CD14-positive monocyte (primary cell): ENCODE data around the gene CRIP2. TPM values are rescaled to one million over a fixed set of nuclear protein-coding genes. Genes with fewer than 3 reads are reported as not detected.
A peak's percentile ranks its signal among the peaks of the same experiment; 100 is the strongest.

Experiments used
- DNase-seq, 3 donors: peaks; one replicate each; pipeline ENCODE4 v3.0.0-alpha.2; 2011 to 2022
- H2AFZ ChIP-seq: 2 replicates; pipeline ENCODE4 v1.6.0; 2012; ENCODE audit warnings: mild to moderate bottlenecking, low read depth, low read length, inconsistent platforms; ENCODE audit not compliant: insufficient read depth, poor library complexity, severe bottlenecking
- H3K27ac ChIP-seq, 2 donors: 1 replicate in 1 of 2; 2 replicates in 1 of 2; pipeline ENCODE4 v1.5.1; 2012 to 2013; ENCODE audit warnings: low read length in 2 of 2, control low read depth in 1 of 2, inconsistent platforms in 1 of 2, low read depth in 1 of 2, mild to moderate bottlenecking in 1 of 2
- H3K27me3 ChIP-seq, 2 donors: one replicate each; pipeline versions ENCODE4 v1.6.0 to v1.6.1; 2011 to 2013; ENCODE audit warnings: low read length in 2 of 2; ENCODE audit not compliant: control insufficient read depth in 2 of 2, insufficient read depth in 2 of 2
- H3K36me3 ChIP-seq, 2 donors: replicated peaks in 1 of 2; 1 replicate in 1 of 2; 2 replicates in 1 of 2; pipeline versions ENCODE4 v1.5.1 to v1.6.1; 2012 to 2013; ENCODE audit warnings: low read length in 2 of 2, control low read depth in 1 of 2, inconsistent platforms in 1 of 2, mild to moderate bottlenecking in 1 of 2; ENCODE audit not compliant: insufficient read depth in 2 of 2, control insufficient read depth in 1 of 2
- H3K4me1 ChIP-seq, 2 donors: 1 replicate in 1 of 2; 2 replicates in 1 of 2; pipeline versions ENCODE4 v1.5.1 to v1.6.1; 2012 to 2013; ENCODE audit warnings: low read length in 2 of 2, control low read depth in 1 of 2, inconsistent platforms in 1 of 2, mild to moderate bottlenecking in 1 of 2, moderate library complexity in 1 of 2; ENCODE audit not compliant: insufficient read depth in 2 of 2, control insufficient read depth in 1 of 2
- H3K4me2 ChIP-seq: replicated peaks from 2 replicates; pipeline ENCODE3; 2012; ENCODE audit warnings: low read length, moderate library complexity, mild to moderate bottlenecking; ENCODE audit not compliant: poor library complexity, severe bottlenecking; ENCODE audit errors: extremely low read depth
- H3K4me3 ChIP-seq, 3 experiments: fragments of 200-600 bp in 1 of 3; sonication (generic) in 1 of 3; replicated peaks in 1 of 3; 1 replicate in 2 of 3; 2 replicates in 1 of 3; pipeline ENCODE4 v1.5.1; 2011 to 2013; ENCODE audit warnings: low read length in 3 of 3, mild to moderate bottlenecking in 3 of 3, control low read depth in 2 of 3, low read depth in 2 of 3, inconsistent platforms in 1 of 3, moderate library complexity in 1 of 3
- H3K79me2 ChIP-seq: 2 replicates; pipeline ENCODE4 v1.6.0; 2012; ENCODE audit warnings: mild to moderate bottlenecking, control low read depth, inconsistent platforms, low read length, moderate library complexity; ENCODE audit not compliant: insufficient read depth
- H3K9ac ChIP-seq: 2 replicates; pipeline ENCODE4 v1.6.0; 2017; ENCODE audit warnings: low read length, mild to moderate bottlenecking; ENCODE audit not compliant: insufficient read depth, poor library complexity, severe bottlenecking
- H3K9me3 ChIP-seq, 2 donors: replicated peaks in 1 of 2; 1 replicate in 1 of 2; 2 replicates in 1 of 2; pipeline versions ENCODE4 v1.5.1 to v1.6.1; 2012 to 2013; ENCODE audit warnings: low read length in 2 of 2, control low read depth in 1 of 2; ENCODE audit not compliant: control insufficient read depth in 1 of 2, insufficient read depth in 1 of 2
- H4K20me1 ChIP-seq: 2 replicates; pipeline ENCODE4 v1.6.0; 2012; ENCODE audit warnings: mild to moderate bottlenecking, low read length, control low read depth, moderate library complexity; ENCODE audit not compliant: insufficient read depth
- H3K27ac Mint-ChIP-seq, 7 donors: one replicate each; pipeline ENCODE4 v1.8.0; 2020; ENCODE audit warnings: mild to moderate bottlenecking in 7 of 7, mixed read lengths in 7 of 7, moderate library complexity in 6 of 7, inconsistent platforms in 2 of 7
- H3K27me3 Mint-ChIP-seq, 3 donors: one replicate each; pipeline ENCODE4 v1.8.0; 2021 to 2022; ENCODE audit warnings: low read depth in 3 of 3, mild to moderate bottlenecking in 3 of 3, mixed read lengths in 3 of 3, moderate library complexity in 3 of 3, inconsistent platforms in 1 of 3
- H3K36me3 Mint-ChIP-seq, 2 donors: one replicate each; pipeline ENCODE4 v1.8.0; 2020; ENCODE audit warnings: mixed read lengths in 2 of 2, inconsistent platforms in 1 of 2, mild to moderate bottlenecking in 1 of 2
- H3K4me1 Mint-ChIP-seq: one replicate; pipeline ENCODE4 v1.8.0; 2020; ENCODE audit warnings: mild to moderate bottlenecking, mixed read lengths
- H3K4me3 Mint-ChIP-seq, 2 donors: one replicate each; pipeline ENCODE4 v1.8.0; 2020; ENCODE audit warnings: mild to moderate bottlenecking in 2 of 2, mixed read lengths in 2 of 2, moderate library complexity in 1 of 2
- H3K9me3 Mint-ChIP-seq, 7 donors: one replicate each; pipeline ENCODE4 v1.8.0; 2020 to 2022; ENCODE audit warnings: mixed read lengths in 7 of 7, mild to moderate bottlenecking in 6 of 7, moderate library complexity in 6 of 7, inconsistent platforms in 2 of 7
- WGBS: methylation state at CpG from one replicate; pipeline ENCODE4 v1.1.5; 2013; ENCODE audit warnings: missing lambda C conversion rate; ENCODE audit not compliant: insufficient coverage; 5-methylcytosine and 5-hydroxymethylcytosine counted together
- intact Hi-C, 2 donors: fragments of 100-400 bp; cut with micrococcal nuclease; formaldehyde crosslinking; loops; one replicate each; pipeline versions ENCODE4 v1.15.0 to v1.15.1; 2023
- polyA plus RNA-seq, 3 donors: library from polyadenylated mRNA; depleted of rRNA in 1 of 3; unstranded in 2 of 3; stranded (reverse) in 1 of 3; fragments of 300-500 nt in 2 of 3; fragments of >200 nt in 1 of 3; fragmentation: Illumina TruSeq in 2 of 3; gene quantifications; 1 replicate in 2 of 3; 2 replicates in 1 of 3; pipeline ENCODE4 v1.2.3, GENCODE V29; 2012 to 2021
- TF ChIP-seq, protein P1 (sequence below): fragments of 200-600 bp; IDR thresholded peaks from one replicate; pipeline ENCODE4 v1.8.0; 2022; ENCODE audit warnings: antibody characterized with exemption, mild to moderate bottlenecking

The CRIP2 gene
- polyA plus RNA-seq, 3 donors: 2.1 to 4.0 (median 3.3) TPM

DNA sequence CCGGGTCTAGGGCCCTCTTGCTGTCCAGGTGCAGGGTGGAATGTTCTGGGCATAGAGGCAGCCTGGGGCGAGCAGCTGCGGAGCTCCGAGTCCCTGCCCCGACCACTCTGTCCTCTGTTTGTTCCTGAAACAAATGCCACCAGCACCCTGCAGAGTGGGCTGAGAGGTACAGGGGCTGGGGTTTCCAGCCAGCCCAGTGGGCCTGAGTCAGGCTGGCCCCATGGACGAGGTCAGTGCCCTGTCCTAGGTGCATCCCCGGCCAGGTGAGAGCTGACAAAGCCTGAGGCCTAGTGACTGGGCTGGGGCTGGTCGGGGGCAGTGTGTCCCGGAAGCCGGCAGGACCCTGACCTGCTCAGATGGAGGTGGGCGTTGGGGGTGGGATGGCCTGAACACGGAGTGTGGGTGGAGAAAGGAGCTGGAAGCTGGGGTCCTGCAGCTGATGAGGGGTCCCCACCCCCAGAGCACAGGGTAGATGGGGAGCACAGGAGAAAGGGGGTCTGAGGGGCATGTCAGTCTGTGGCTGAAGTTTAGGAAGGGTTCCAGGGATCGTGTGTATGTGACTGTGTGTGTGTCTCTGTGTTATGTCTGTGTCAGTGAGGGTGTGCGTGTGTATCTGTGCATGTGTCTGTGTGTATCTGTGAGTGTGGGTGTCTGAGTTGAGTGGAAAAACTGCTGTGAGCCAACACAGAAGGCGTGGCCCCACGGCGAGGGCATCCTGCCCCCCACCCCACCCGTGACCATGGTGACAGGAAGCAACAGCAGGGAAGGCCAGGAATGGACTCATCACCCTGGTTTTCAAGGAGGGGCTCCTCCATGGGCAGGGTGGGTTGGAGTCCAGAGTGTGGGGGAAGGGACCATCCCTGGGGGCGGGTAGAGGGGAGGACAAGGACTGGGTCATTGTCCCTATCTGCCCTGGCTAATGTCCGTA is 9.7 kb downstream of the CRIP2 start:
- no peak overlapping the region for H3K4me3 ChIP-seq
- H3K27me3 Mint-ChIP-seq: peaks cover 40 to 71% (median 43%) of the 10 kb centered on the region in 3 donors
- intact Hi-C loops: loop anchor here (5.0 to 10.0 kb wide), 2 partner anchors 412 to 420 kb away; partner anchors contain the start of gene GPR132 (in 1 of the 2)
- H3K4me1 Mint-ChIP-seq: peaks cover 68% of the 10 kb centered on the region
- WGBS: 91% methylated on average over 9 of the region's 20 CpGs
- H3K9ac ChIP-seq: no peak overlapping the region
- no peaks in the 10 kb centered on the region for H3K79me2 ChIP-seq
- H3K36me3 ChIP-seq: peaks cover 0 to 3% of the 10 kb centered on the region in 2 donors
- no peak overlapping the region for H3K27ac ChIP-seq
- no peak overlapping the region for H2AFZ ChIP-seq
- peak overlapping the region; percentile 8 to 92 (median 88) for H3K27ac Mint-ChIP-seq
- peaks cover 11% of the 10 kb centered on the region for H4K20me1 ChIP-seq
- H3K4me2 ChIP-seq: no peak overlapping the region
- H3K36me3 Mint-ChIP-seq: peaks cover 5 to 10% of the 10 kb centered on the region in 2 donors
- TF ChIP-seq, protein P1, sequence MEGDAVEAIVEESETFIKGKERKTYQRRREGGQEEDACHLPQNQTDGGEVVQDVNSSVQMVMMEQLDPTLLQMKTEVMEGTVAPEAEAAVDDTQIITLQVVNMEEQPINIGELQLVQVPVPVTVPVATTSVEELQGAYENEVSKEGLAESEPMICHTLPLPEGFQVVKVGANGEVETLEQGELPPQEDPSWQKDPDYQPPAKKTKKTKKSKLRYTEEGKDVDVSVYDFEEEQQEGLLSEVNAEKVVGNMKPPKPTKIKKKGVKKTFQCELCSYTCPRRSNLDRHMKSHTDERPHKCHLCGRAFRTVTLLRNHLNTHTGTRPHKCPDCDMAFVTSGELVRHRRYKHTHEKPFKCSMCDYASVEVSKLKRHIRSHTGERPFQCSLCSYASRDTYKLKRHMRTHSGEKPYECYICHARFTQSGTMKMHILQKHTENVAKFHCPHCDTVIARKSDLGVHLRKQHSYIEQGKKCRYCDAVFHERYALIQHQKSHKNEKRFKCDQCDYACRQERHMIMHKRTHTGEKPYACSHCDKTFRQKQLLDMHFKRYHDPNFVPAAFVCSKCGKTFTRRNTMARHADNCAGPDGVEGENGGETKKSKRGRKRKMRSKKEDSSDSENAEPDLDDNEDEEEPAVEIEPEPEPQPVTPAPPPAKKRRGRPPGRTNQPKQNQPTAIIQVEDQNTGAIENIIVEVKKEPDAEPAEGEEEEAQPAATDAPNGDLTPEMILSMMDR: no peak
- H3K4me3 Mint-ChIP-seq: peak overlapping the region; percentile 20 to 85
- peaks cover 4 to 52% of the 10 kb centered on the region in 2 donors for H3K27me3 ChIP-seq
- peak; percentile 35 to 53 (median 44) for DNase-seq
- peaks cover 0 to 3% of the 10 kb centered on the region in 2 donors for H3K9me3 ChIP-seq
- H3K9me3 Mint-ChIP-seq: peaks cover 0 to 14% (median 6%) of the 10 kb centered on the region in 7 donors
- peaks cover 76 to 84% of the 10 kb centered on the region in 2 donors for H3K4me1 ChIP-seq

DNA sequence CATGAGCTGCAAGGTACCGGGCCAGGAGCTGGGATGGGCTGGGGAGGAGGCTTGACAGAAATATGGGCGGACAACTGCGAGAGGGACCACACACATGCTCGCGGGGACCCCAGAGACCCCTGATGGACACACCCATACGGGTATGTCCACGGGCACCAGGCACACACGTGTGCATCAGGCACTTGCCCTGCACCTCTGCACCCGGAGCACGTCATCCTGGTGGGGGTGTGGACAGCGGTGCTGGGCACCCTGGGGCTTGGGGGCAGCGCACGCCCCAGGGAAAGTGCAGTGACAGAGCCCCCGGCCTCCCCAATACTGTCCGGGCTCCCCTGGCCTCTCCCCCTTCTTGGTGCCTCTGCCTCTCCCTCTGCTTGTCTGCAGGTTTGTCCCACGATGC is 10.4 kb downstream of the CRIP2 start:
- peak overlapping the region in 1 of 2 donors; percentile 85 for H3K4me3 Mint-ChIP-seq
- H3K4me1 Mint-ChIP-seq: peaks cover 67% of the 10 kb centered on the region
- no peak for DNase-seq
- H3K36me3 Mint-ChIP-seq: peaks cover 5 to 12% of the 10 kb centered on the region in 2 donors
- no peak overlapping the region for H3K9ac ChIP-seq
- WGBS: 93% methylated on average over 13 of the region's 16 CpGs
- peaks cover 0 to 8% (median 2%) of the 10 kb centered on the region in 7 donors for H3K9me3 Mint-ChIP-seq
- H3K9me3 ChIP-seq: no peaks in the 10 kb centered on the region
- peak overlapping the region in 6 of 7 donors; percentile 8 to 92 (median 88) for H3K27ac Mint-ChIP-seq
- no peak overlapping the region for H3K4me2 ChIP-seq
- peaks cover 0 to 3% of the 10 kb centered on the region in 2 donors for H3K36me3 ChIP-seq
- H3K79me2 ChIP-seq: no peaks in the 10 kb centered on the region
- intact Hi-C loops: loop anchor here (5.0 to 10.0 kb wide), 2 partner anchors 413 to 420 kb away; partner anchors contain the start of gene GPR132 (in 1 of the 2)
- TF ChIP-seq, protein P1: no peak
- H3K27me3 Mint-ChIP-seq: peaks cover 34 to 65% (median 37%) of the 10 kb centered on the region in 3 donors
- no peak overlapping the region for H3K27ac ChIP-seq
- H3K4me1 ChIP-seq: peaks cover 81 to 91% of the 10 kb centered on the region in 2 donors
- H3K4me3 ChIP-seq: no peak overlapping the region
- H3K27me3 ChIP-seq: peaks cover 2 to 45% of the 10 kb centered on the region in 2 donors
- H4K20me1 ChIP-seq: peaks cover 13% of the 10 kb centered on the region
- no peak overlapping the region for H2AFZ ChIP-seq
